Measurements from ENCODE around the gene NUP160. TPM values are rescaled to one million over a fixed set of nuclear protein-coding genes. Genes with fewer than 3 reads are reported as not detected.

The NUP160 gene
- total and polyA plus RNA-seq, 2 of the 13 experiments (the other 11 are each of a cell fraction or from before 2014, with no cell fraction given), result 28.3 to 43.5 TPM

DNA sequence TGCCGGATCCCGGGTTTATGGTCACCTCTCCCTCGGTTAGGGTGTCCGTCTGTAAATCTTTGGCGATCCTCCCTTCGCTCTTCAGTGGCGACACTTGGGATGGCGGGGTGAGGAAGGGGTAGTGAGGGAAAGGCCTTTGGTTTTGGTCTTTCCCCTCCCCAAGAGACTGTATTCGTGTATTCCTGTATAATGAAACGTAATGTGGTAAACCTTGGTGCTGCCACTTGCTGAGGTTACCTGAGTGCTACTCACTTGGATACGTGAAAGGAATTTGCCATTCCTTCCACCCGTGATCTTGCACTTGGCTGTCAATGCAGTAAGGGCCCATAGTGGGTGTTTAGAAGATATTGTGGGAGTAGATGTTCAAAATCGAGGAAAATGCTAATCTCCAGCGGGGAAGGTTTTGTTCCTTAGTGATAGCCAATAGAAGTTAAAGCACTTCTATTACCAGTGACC lies 578 bp upstream of the NUP160 start:
- Histone ChIP-seq H3K36me3 (replicated peaks in 1 of 2; ENCODE audit: control insufficient read depth in 1 of 2, insufficient read depth in 2 of 2, low read length in 2 of 2) (peaks cover 5 to 20% of the 10 kb centered on the region in 2 experiments; a peak in 4 of 5 replicates), H3K9me3 (ENCODE audit: low read length) (no peaks in the 10 kb centered on the region), H2AFZ (ENCODE audit: low read length) (peak overlapping the region; percentile 64), H3K27ac (ENCODE audit: extremely low read length, insufficient read depth, low read length) (peak overlapping the region; percentile 87), H3K4me3 (replicated peaks in 1 of 3; ENCODE audit: insufficient read depth in 1 of 3, low read depth in 2 of 3, low read length in 3 of 3) (peak overlapping the region; percentile 78 to 96 (median 86)), H3K4me1 (ENCODE audit: insufficient read depth, low read length) (peaks cover 58% of the 10 kb centered on the region), H4K20me1 (ENCODE audit: insufficient read depth, low read length) (no peaks in the 10 kb centered on the region), H3K9ac (ENCODE audit: insufficient read depth, low read depth, low read length) (peak overlapping the region; percentile 97), H3K4me2 (ENCODE audit: low read depth, low read length) (peak overlapping the region; percentile 98), H3K79me2 (ENCODE audit: insufficient read depth, low read length) (peaks cover 38% of the 10 kb centered on the region), H3K27me3 (ENCODE audit: control insufficient read depth in 1 of 2, insufficient read depth in 2 of 2, low read length in 2 of 2) (no peaks in the 10 kb centered on the region; a peak in 2 of 5 replicates)
- ChIA-PET CTCF (ENCODE audit: low intra/inter-chr PET ratio, low total read pairs) (no interaction called here), POLR2A (interaction anchor here (0.9 to 1.1 kb wide), 7 partner anchors 9 to 422 kb away, joined by 3 to 5 read pairs (median 3); partner anchors contain the start of gene C1QTNF4)
- TSS peak; percentile 96 for BruUV-seq (replicated peaks)
- no peak for ATAC-seq
- TF ChIP-seq, protein P1, sequence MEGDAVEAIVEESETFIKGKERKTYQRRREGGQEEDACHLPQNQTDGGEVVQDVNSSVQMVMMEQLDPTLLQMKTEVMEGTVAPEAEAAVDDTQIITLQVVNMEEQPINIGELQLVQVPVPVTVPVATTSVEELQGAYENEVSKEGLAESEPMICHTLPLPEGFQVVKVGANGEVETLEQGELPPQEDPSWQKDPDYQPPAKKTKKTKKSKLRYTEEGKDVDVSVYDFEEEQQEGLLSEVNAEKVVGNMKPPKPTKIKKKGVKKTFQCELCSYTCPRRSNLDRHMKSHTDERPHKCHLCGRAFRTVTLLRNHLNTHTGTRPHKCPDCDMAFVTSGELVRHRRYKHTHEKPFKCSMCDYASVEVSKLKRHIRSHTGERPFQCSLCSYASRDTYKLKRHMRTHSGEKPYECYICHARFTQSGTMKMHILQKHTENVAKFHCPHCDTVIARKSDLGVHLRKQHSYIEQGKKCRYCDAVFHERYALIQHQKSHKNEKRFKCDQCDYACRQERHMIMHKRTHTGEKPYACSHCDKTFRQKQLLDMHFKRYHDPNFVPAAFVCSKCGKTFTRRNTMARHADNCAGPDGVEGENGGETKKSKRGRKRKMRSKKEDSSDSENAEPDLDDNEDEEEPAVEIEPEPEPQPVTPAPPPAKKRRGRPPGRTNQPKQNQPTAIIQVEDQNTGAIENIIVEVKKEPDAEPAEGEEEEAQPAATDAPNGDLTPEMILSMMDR (CRISPR knock-in tag; IDR thresholded peaks at IDR 0.05), result 0 out of 2 replicates have a peak, but pooled peaks have one; percentile 22
- TF ChIP-seq, protein P2, sequence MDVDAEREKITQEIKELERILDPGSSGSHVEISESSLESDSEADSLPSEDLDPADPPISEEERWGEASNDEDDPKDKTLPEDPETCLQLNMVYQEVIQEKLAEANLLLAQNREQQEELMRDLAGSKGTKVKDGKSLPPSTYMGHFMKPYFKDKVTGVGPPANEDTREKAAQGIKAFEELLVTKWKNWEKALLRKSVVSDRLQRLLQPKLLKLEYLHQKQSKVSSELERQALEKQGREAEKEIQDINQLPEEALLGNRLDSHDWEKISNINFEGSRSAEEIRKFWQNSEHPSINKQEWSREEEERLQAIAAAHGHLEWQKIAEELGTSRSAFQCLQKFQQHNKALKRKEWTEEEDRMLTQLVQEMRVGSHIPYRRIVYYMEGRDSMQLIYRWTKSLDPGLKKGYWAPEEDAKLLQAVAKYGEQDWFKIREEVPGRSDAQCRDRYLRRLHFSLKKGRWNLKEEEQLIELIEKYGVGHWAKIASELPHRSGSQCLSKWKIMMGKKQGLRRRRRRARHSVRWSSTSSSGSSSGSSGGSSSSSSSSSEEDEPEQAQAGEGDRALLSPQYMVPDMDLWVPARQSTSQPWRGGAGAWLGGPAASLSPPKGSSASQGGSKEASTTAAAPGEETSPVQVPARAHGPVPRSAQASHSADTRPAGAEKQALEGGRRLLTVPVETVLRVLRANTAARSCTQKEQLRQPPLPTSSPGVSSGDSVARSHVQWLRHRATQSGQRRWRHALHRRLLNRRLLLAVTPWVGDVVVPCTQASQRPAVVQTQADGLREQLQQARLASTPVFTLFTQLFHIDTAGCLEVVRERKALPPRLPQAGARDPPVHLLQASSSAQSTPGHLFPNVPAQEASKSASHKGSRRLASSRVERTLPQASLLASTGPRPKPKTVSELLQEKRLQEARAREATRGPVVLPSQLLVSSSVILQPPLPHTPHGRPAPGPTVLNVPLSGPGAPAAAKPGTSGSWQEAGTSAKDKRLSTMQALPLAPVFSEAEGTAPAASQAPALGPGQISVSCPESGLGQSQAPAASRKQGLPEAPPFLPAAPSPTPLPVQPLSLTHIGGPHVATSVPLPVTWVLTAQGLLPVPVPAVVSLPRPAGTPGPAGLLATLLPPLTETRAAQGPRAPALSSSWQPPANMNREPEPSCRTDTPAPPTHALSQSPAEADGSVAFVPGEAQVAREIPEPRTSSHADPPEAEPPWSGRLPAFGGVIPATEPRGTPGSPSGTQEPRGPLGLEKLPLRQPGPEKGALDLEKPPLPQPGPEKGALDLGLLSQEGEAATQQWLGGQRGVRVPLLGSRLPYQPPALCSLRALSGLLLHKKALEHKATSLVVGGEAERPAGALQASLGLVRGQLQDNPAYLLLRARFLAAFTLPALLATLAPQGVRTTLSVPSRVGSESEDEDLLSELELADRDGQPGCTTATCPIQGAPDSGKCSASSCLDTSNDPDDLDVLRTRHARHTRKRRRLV (CRISPR knock-in tag; IDR thresholded peaks at IDR 0.05), result peak; percentile 66; the same call in 1 of the 2 replicates
- peak; percentile 24; the same call in 1 of the 2 replicates for TF ChIP-seq SNAI1 (CRISPR knock-in tag; IDR thresholded peaks at IDR 0.05; ENCODE audit: borderline replicate concordance)
- TF ChIP-seq REXO4 (CRISPR knock-in tag; IDR thresholded peaks at IDR 0.05; ENCODE audit: borderline replicate concordance), result no peak
- TF ChIP-seq, protein P3, sequence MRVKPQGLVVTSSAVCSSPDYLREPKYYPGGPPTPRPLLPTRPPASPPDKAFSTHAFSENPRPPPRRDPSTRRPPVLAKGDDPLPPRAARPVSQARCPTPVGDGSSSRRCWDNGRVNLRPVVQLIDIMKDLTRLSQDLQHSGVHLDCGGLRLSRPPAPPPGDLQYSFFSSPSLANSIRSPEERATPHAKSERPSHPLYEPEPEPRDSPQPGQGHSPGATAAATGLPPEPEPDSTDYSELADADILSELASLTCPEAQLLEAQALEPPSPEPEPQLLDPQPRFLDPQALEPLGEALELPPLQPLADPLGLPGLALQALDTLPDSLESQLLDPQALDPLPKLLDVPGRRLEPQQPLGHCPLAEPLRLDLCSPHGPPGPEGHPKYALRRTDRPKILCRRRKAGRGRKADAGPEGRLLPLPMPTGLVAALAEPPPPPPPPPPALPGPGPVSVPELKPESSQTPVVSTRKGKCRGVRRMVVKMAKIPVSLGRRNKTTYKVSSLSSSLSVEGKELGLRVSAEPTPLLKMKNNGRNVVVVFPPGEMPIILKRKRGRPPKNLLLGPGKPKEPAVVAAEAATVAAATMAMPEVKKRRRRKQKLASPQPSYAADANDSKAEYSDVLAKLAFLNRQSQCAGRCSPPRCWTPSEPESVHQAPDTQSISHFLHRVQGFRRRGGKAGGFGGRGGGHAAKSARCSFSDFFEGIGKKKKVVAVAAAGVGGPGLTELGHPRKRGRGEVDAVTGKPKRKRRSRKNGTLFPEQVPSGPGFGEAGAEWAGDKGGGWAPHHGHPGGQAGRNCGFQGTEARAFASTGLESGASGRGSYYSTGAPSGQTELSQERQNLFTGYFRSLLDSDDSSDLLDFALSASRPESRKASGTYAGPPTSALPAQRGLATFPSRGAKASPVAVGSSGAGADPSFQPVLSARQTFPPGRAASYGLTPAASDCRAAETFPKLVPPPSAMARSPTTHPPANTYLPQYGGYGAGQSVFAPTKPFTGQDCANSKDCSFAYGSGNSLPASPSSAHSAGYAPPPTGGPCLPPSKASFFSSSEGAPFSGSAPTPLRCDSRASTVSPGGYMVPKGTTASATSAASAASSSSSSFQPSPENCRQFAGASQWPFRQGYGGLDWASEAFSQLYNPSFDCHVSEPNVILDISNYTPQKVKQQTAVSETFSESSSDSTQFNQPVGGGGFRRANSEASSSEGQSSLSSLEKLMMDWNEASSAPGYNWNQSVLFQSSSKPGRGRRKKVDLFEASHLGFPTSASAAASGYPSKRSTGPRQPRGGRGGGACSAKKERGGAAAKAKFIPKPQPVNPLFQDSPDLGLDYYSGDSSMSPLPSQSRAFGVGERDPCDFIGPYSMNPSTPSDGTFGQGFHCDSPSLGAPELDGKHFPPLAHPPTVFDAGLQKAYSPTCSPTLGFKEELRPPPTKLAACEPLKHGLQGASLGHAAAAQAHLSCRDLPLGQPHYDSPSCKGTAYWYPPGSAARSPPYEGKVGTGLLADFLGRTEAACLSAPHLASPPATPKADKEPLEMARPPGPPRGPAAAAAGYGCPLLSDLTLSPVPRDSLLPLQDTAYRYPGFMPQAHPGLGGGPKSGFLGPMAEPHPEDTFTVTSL (CRISPR knock-in tag; IDR thresholded peaks at IDR 0.05; ENCODE audit: borderline replicate concordance), result no peak
- TF ChIP-seq ZNF263 (CRISPR knock-in tag; IDR thresholded peaks at IDR 0.05), result no peak
- TF ChIP-seq REL (CRISPR knock-in tag; conservative IDR thresholded peaks at IDR 0.05), result peak; percentile 16; the same call in 1 of the 2 replicates
- 0 out of 2 replicates have a peak, but pooled peaks have one; percentile 4 for TF ChIP-seq HIVEP1 (CRISPR knock-in tag; IDR thresholded peaks at IDR 0.05)
- DNase-seq (ENCODE audit: low spot score), result no peak
- FAIRE-seq, result no peak
- WGBS (ENCODE audit: low lambda C conversion rate), result 2% methylated on average over 9 of the region's 14 CpGs
- in situ Hi-C loops (cut with HindIII; ENCODE audit: extremely low pct_ligation_motif_present, low pct_unique_long_range_greater_than_20kb), result no loop called here
- intact Hi-C loops (cut with micrococcal nuclease; ENCODE audit: unreplicated experiment), result no loop called here

Data from HepG2 (cell line).